IPS DF 4.7 (cell line): ENCODE results near the gene DGKA.
"Not testable (repeated sequence)": the region's sequence is repeated elsewhere in the genome, so short reads cannot be mapped to it uniquely, and the experiment has no call there.

Source experiments
- DNase-seq: peaks from one replicate; pipeline ENCODE4 v3.0.0-alpha.2; 2013; ENCODE audit warnings: low spot score; ENCODE audit errors: extremely low read depth

DGKA gene

GRCh38 chr12:55930771-55931316, at the start of gene DGKA:
DGKA (plus strand) TSS chr12:55931162; CDS start chr12:55936504, 5,342 bp downstream.
- DNase-seq, result no peak

- DNase-seq, result no peak
These were observed 45.8 kb upstream of the DGKA start for GRCh38 chr12:55885113-55885512.

GRCh38 chr12:55891310-55891709, 39.7 kb upstream of the DGKA start:
- DNase-seq, result no peak

- DNase-seq, result no peak
These were observed 37.2 kb upstream of the DGKA start for GRCh38 chr12:55893723-55894122.

- no peak for DNase-seq
These were observed 31.9 kb upstream of the DGKA start for GRCh38 chr12:55899082-55899481.

- no peak for DNase-seq
These were observed 29.0 kb upstream of the DGKA start for GRCh38 chr12:55901881-55902490.

GRCh38 chr12:55906056-55906455, 24.9 kb upstream of the DGKA start:
- no peak for DNase-seq

- no peak for DNase-seq
These were observed 22.0 kb upstream of the DGKA start for GRCh38 chr12:55908726-55909512.

- no peak for DNase-seq
These were observed 21.5 kb upstream of the DGKA start for GRCh38 chr12:55909513-55909884.

- no peak for DNase-seq
These were observed 18.1 kb upstream of the DGKA start for GRCh38 chr12:55912908-55913307.

- no peak for DNase-seq
These were observed 15.5 kb upstream of the DGKA start for GRCh38 chr12:55915482-55915859.

- DNase-seq, result not testable (repeated sequence)
These were observed 11.9 kb upstream of the DGKA start for GRCh38 chr12:55919032-55919431.

- DNase-seq, result no peak
These were observed 8.8 kb upstream of the DGKA start for GRCh38 chr12:55922126-55922525.

- DNase-seq, result not testable (repeated sequence)
These were observed 7.3 kb upstream of the DGKA start for GRCh38 chr12:55923648-55924047.

GRCh38 chr12:55925371-55925770, 5.6 kb upstream of the DGKA start:
- DNase-seq, result no peak

- no peak for DNase-seq
These were observed 4.9 kb upstream of the DGKA start for GRCh38 chr12:55925870-55926737.

- DNase-seq, result peak; percentile 78
These were observed 4.0 kb upstream of the DGKA start for GRCh38 chr12:55926738-55927587.

- DNase-seq, result peak; percentile 86
These were observed 3.1 kb upstream of the DGKA start, which contains the start of gene PYM1 for GRCh38 chr12:55927588-55928502. PYM1 (minus strand) TSS chr12:55927894; CDS start chr12:55927761, 133 bp downstream.

GRCh38 chr12:55929306-55929791, 1.6 kb upstream of the DGKA start:
- no peak for DNase-seq
